Activated CD8-positive, alpha-beta memory T cell treated with anti-CD3 and anti-CD28 coated beads for 1 hour (primary cell): ENCODE results near the gene DNAH11.
"Not testable (repeated sequence)": the region's sequence is repeated elsewhere in the genome, so short reads cannot be mapped to it uniquely, and the experiment has no call there.

Experiments used
- DNase-seq, 2 donors: peaks; one replicate each; pipeline ENCODE4 v3.0.0-alpha.2; 2020; ENCODE audit warnings: low read depth in 1 of 2; ENCODE audit errors: extremely low read depth in 1 of 2

Gene DNAH11

GRCh38 chr7:21542891-21543527 lies at the start of gene DNAH11:
TSS of gene DNAH11 (plus strand) at chr7:21543039. CDS start at chr7:21543246, 207 bp downstream.
- DNase-seq = no peak

GRCh38 chr7:21495731-21496130 lies 47.1 kb upstream of the DNAH11 start:
- no peak for DNase-seq

GRCh38 chr7:21497072-21497471 lies 45.8 kb upstream of the DNAH11 start:
- DNase-seq = no peak

GRCh38 chr7:21500117-21500832 lies 42.6 kb upstream of the DNAH11 start:
- DNase-seq = no peak

- no peak for DNase-seq
Observed at GRCh38 chr7:21504021-21504420, 38.8 kb upstream of the DNAH11 start.

GRCh38 chr7:21507627-21508343 lies 35.1 kb upstream of the DNAH11 start:
- DNase-seq = no peak

- no peak for DNase-seq
Observed at GRCh38 chr7:21508538-21508937, 34.3 kb upstream of the DNAH11 start.

- DNase-seq = no peak
Observed at GRCh38 chr7:21514062-21514461, 28.8 kb upstream of the DNAH11 start.

GRCh38 chr7:21524680-21525079 lies 18.2 kb upstream of the DNAH11 start:
- DNase-seq = no peak

GRCh38 chr7:21526007-21526406 lies 16.8 kb upstream of the DNAH11 start:
- no peak for DNase-seq

GRCh38 chr7:21526448-21526847 lies 16.4 kb upstream of the DNAH11 start:
- no peak for DNase-seq

GRCh38 chr7:21532485-21532884 lies 10.4 kb upstream of the DNAH11 start:
- DNase-seq = not testable (repeated sequence)

GRCh38 chr7:21533646-21534045 lies 9.2 kb upstream of the DNAH11 start:
- not testable (repeated sequence) for DNase-seq

GRCh38 chr7:21536445-21537118 lies 6.3 kb upstream of the DNAH11 start:
- not testable (repeated sequence) for DNase-seq

GRCh38 chr7:21538936-21539495 lies 3.8 kb upstream of the DNAH11 start:
- DNase-seq = no peak

GRCh38 chr7:21543528-21544302 lies 876 bp downstream of the DNAH11 start:
- no peak for DNase-seq

- no peak for DNase-seq
Observed at GRCh38 chr7:21544303-21544656, 1.4 kb downstream of the DNAH11 start.

GRCh38 chr7:21544715-21545114 lies 1.9 kb downstream of the DNAH11 start:
- DNase-seq = no peak

GRCh38 chr7:21547501-21547900 lies 4.7 kb downstream of the DNAH11 start:
- DNase-seq = no peak

GRCh38 chr7:21548491-21548890 lies 5.7 kb downstream of the DNAH11 start:
- no peak for DNase-seq
